A549 (cell line): ENCODE data around the gene AFAP1.

Experiments used
- BHLHE40 ChIP-seq: IDR thresholded peaks from 2 replicates; pipeline ENCODE4 v1.6.1; 2012; ENCODE audit warnings: low read depth, low read length, inconsistent platforms
- CEBPB ChIP-seq, 2 experiments: fragments of >200 bp in 1 of 2; sonication (Bioruptor Twin) in 1 of 2; formaldehyde crosslinking in 1 of 2; IDR thresholded peaks; 2 replicates each; pipeline ENCODE4 v1.6.1; 2012 to 2016
- HDAC2 ChIP-seq: fragments of 200-600 bp; sonication (generic); IDR thresholded peaks from 2 replicates; pipeline ENCODE4 v1.6.1; 2016
- MAZ ChIP-seq: fragments of 150-350 bp; IDR thresholded peaks from 2 replicates; pipeline ENCODE4 v1.6.1; 2014; ENCODE audit warnings: antibody characterized with exemption, low read depth, low read length, borderline replicate concordance
- USF2 ChIP-seq: fragments of 450-650 bp; IDR thresholded peaks from 2 replicates; pipeline ENCODE4 v1.6.1; 2014; ENCODE audit warnings: antibody characterized with exemption
- TF ChIP-seq, protein P1 (sequence below): fragments of >200 bp; sonication (Bioruptor Twin); formaldehyde crosslinking; IDR thresholded peaks from 3 replicates; pipeline ENCODE4 v1.5.1; 2016

- TF ChIP-seq, protein P1, sequence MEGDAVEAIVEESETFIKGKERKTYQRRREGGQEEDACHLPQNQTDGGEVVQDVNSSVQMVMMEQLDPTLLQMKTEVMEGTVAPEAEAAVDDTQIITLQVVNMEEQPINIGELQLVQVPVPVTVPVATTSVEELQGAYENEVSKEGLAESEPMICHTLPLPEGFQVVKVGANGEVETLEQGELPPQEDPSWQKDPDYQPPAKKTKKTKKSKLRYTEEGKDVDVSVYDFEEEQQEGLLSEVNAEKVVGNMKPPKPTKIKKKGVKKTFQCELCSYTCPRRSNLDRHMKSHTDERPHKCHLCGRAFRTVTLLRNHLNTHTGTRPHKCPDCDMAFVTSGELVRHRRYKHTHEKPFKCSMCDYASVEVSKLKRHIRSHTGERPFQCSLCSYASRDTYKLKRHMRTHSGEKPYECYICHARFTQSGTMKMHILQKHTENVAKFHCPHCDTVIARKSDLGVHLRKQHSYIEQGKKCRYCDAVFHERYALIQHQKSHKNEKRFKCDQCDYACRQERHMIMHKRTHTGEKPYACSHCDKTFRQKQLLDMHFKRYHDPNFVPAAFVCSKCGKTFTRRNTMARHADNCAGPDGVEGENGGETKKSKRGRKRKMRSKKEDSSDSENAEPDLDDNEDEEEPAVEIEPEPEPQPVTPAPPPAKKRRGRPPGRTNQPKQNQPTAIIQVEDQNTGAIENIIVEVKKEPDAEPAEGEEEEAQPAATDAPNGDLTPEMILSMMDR: no peak
- TF ChIP-seq BHLHE40 (no peak), HDAC2 (no peak), MAZ (no peak), CEBPB (IDR thresholded peaks at IDR 0.05) (no peak), USF2 (no peak)
Measured at GRCh38 chr4:7973545-7973981, 33.9 kb upstream of the AFAP1 start.
